Left renal cortex interstitium (tissue), 4 donors: ENCODE results near the gene TYW5. TPM values are rescaled to one million over a fixed set of nuclear protein-coding genes. Genes with fewer than 3 reads are reported as not detected.

ENCODE experiments used
- polyA plus RNA-seq, 4 donors: library from polyadenylated mRNA; unstranded; fragments of 120-200 nt; gene quantifications; one replicate each; pipeline ENCODE4 v1.2.1, GENCODE V29; 2013; ENCODE audit not compliant: insufficient read length in 4 of 4

TYW5 gene
- polyA plus RNA-seq, 4 donors, result 11.0 to 21.4 (median 15.6) TPM

Other genes starting within 250 kb of the TYW5 start
- 1 to 10 TPM in 2 of 4 donors, under 1 TPM in 2; 0.85 to 1.5 (median 1.1) TPM for gene FTCDNL1, start 104.3 kb downstream of the TYW5 start, polyA plus RNA-seq
- 10 to 100 TPM; 11.2 to 13.4 (median 11.7) TPM for gene C2orf69, start 44.2 kb downstream of the TYW5 start, polyA plus RNA-seq
- gene MAIP1, start 91 bp upstream of the TYW5 start, polyA plus RNA-seq, result 10 to 100 TPM; 28.8 to 38.4 (median 32.1) TPM